H9 (cell line): ENCODE results near the gene NHSL2. TPM values are rescaled to one million over a fixed set of nuclear protein-coding genes. Genes with fewer than 3 reads are reported as not detected.

Experiments used
- DNase-seq: peaks from one replicate; pipeline ENCODE4 v3.0.0-alpha.2; 2017
- H2AFZ ChIP-seq: one replicate; pipeline ENCODE4 v1.6.1; 2013; ENCODE audit warnings: mild to moderate bottlenecking, low read length, control low read depth, moderate library complexity
- H2AK5ac ChIP-seq: 2 replicates; pipeline ENCODE4 v1.6.1; 2013; ENCODE audit warnings: low read length, control low read depth, mixed read lengths; ENCODE audit not compliant: insufficient read length
- H2BK120ac ChIP-seq: one replicate; pipeline ENCODE4 v1.6.1; 2013; ENCODE audit warnings: low read depth, mild to moderate bottlenecking, low read length, control low read depth, inconsistent platforms; ENCODE audit not compliant: poor library complexity, severe bottlenecking
- H2BK12ac ChIP-seq: 2 replicates; pipeline ENCODE4 v1.6.1; 2013; ENCODE audit warnings: low read length, control low read depth, mixed read lengths, low read depth; ENCODE audit not compliant: insufficient read length
- H2BK15ac ChIP-seq: 2 replicates; pipeline ENCODE4 v1.6.1; 2013; ENCODE audit warnings: low read depth, low read length, control low read depth
- H2BK20ac ChIP-seq: one replicate; pipeline ENCODE4 v1.6.1; 2013; ENCODE audit warnings: low read depth, mild to moderate bottlenecking, low read length, control low read depth, inconsistent platforms; ENCODE audit not compliant: poor library complexity, severe bottlenecking
- H2BK5ac ChIP-seq: 2 replicates; pipeline ENCODE4 v1.6.1; 2013; ENCODE audit warnings: low read length, control low read depth, mixed read lengths; ENCODE audit not compliant: insufficient read length
- H3K14ac ChIP-seq: 2 replicates; pipeline ENCODE4 v1.6.1; 2013; ENCODE audit warnings: low read length, control low read depth; ENCODE audit not compliant: insufficient read depth
- H3K18ac ChIP-seq: 2 replicates; pipeline ENCODE4 v1.6.1; 2013; ENCODE audit warnings: low read depth, mild to moderate bottlenecking, mixed read lengths, low read length, control low read depth; ENCODE audit not compliant: insufficient read length
- H3K23ac ChIP-seq: 2 replicates; pipeline ENCODE4 v1.6.1; 2013; ENCODE audit warnings: low read length, control low read depth, mixed read lengths, low read depth; ENCODE audit not compliant: insufficient read length
- H3K23me2 ChIP-seq: 2 replicates; pipeline ENCODE4 v1.6.1; 2013; ENCODE audit warnings: low read depth, mild to moderate bottlenecking, mixed read lengths, low read length, control low read depth; ENCODE audit not compliant: insufficient read length, poor library complexity, severe bottlenecking
- H3K27ac ChIP-seq: 2 replicates; pipeline ENCODE4 v1.5.1; 2013; ENCODE audit warnings: low read length, control low read depth, mixed read lengths, low read depth; ENCODE audit not compliant: insufficient read length
- H3K27me3 ChIP-seq: 2 replicates; pipeline ENCODE4 v1.6.1; 2013; ENCODE audit warnings: low read length, control low read depth, inconsistent platforms; ENCODE audit not compliant: insufficient read depth
- H3K4ac ChIP-seq: 2 replicates; pipeline ENCODE4 v1.6.1; 2013; ENCODE audit warnings: low read depth, mild to moderate bottlenecking, control low read depth, inconsistent platforms, low read length, moderate library complexity
- H3K4me1 ChIP-seq: 2 replicates; pipeline ENCODE4 v1.6.1; 2013; ENCODE audit warnings: low read length, control low read depth, inconsistent platforms; ENCODE audit not compliant: insufficient read depth
- H3K4me2 ChIP-seq: 2 replicates; pipeline ENCODE4 v1.6.1; 2013; ENCODE audit warnings: low read length, control low read depth, mixed read lengths; ENCODE audit not compliant: insufficient read length, insufficient read depth
- H3K56ac ChIP-seq: 2 replicates; pipeline ENCODE4 v1.6.1; 2013; ENCODE audit warnings: low read depth, mild to moderate bottlenecking, mixed read lengths, low read length, control low read depth; ENCODE audit not compliant: insufficient read length
- H3K79me1 ChIP-seq: 2 replicates; pipeline ENCODE4 v1.6.1; 2013; ENCODE audit warnings: low read depth, mild to moderate bottlenecking, moderate library complexity, low read length, control low read depth, inconsistent platforms; ENCODE audit not compliant: insufficient read depth, poor library complexity, severe bottlenecking
- H3K79me2 ChIP-seq: 2 replicates; pipeline ENCODE4 v1.6.1; 2013; ENCODE audit warnings: low read length, control low read depth, inconsistent platforms; ENCODE audit not compliant: insufficient read depth
- H3K9ac ChIP-seq: 2 replicates; pipeline ENCODE4 v1.6.1; 2013; ENCODE audit warnings: low read length, control low read depth, mixed read lengths; ENCODE audit not compliant: insufficient read length; ENCODE audit errors: extremely low read depth
- H3K9me3 ChIP-seq: one replicate; pipeline ENCODE4 v1.6.1; 2013; ENCODE audit warnings: low read depth, low read length, inconsistent platforms; ENCODE audit not compliant: control insufficient read depth
- H3T11ph ChIP-seq: one replicate; pipeline ENCODE4 v1.6.1; 2013; ENCODE audit warnings: mild to moderate bottlenecking, low read length, control low read depth, inconsistent platforms
- H4K20me1 ChIP-seq: one replicate; pipeline ENCODE4 v1.6.1; 2013; ENCODE audit not compliant: control insufficient read depth, insufficient read length, insufficient read depth
- H4K5ac ChIP-seq: 2 replicates; pipeline ENCODE4 v1.6.1; 2013; ENCODE audit warnings: low read depth, mild to moderate bottlenecking, mixed read lengths, low read length, control low read depth; ENCODE audit not compliant: insufficient read length
- H4K8ac ChIP-seq: replicated peaks from 2 replicates; pipeline ENCODE4 v1.6.1; 2013; ENCODE audit warnings: low read length, control low read depth, mixed read lengths, low read depth; ENCODE audit not compliant: insufficient read length
- H4K91ac ChIP-seq: 2 replicates; pipeline ENCODE4 v1.6.1; 2013; ENCODE audit warnings: low read depth, mild to moderate bottlenecking, moderate library complexity, mixed read lengths, low read length, control low read depth; ENCODE audit not compliant: insufficient read length
- H3K27ac Mint-ChIP-seq, 3 experiments: 2 replicates in 2 of 3; 3 replicates in 1 of 3; pipeline ENCODE4 v1.8.0; 2020 to 2021; ENCODE audit warnings: mixed read lengths in 3 of 3, mild to moderate bottlenecking in 1 of 3, moderate library complexity in 1 of 3
- H3K27me3 Mint-ChIP-seq: 2 replicates; pipeline ENCODE4 v1.8.0; 2021; ENCODE audit warnings: low read depth, mild to moderate bottlenecking, moderate library complexity, mixed read lengths
- H3K36me3 Mint-ChIP-seq, 3 experiments: 2 replicates in 2 of 3; 3 replicates in 1 of 3; pipeline ENCODE4 v1.8.0; 2020 to 2021; ENCODE audit warnings: low read depth in 3 of 3, mixed read lengths in 3 of 3; ENCODE audit not compliant: insufficient read depth in 1 of 3
- H3K4me1 Mint-ChIP-seq, 2 experiments: 2 replicates each; pipeline ENCODE4 v1.8.0; 2020; ENCODE audit warnings: mixed read lengths in 2 of 2
- H3K4me3 Mint-ChIP-seq, 2 experiments: 2 replicates in 1 of 2; 3 replicates in 1 of 2; pipeline ENCODE4 v1.8.0; 2020 to 2021; ENCODE audit warnings: mild to moderate bottlenecking in 2 of 2, mixed read lengths in 2 of 2, moderate library complexity in 1 of 2
- H3K9me3 Mint-ChIP-seq, 2 experiments: 2 replicates in 1 of 2; 3 replicates in 1 of 2; pipeline ENCODE4 v1.8.0; 2020; ENCODE audit warnings: mild to moderate bottlenecking in 2 of 2, mixed read lengths in 2 of 2, moderate library complexity in 1 of 2
- WGBS: extraction: QIAGEN DNeasy Blood & Tissue Kit; methylation state at CpG from one replicate; pipeline ENCODE4 v1.1.7; 2013; ENCODE audit warnings: missing lambda C conversion rate, low lambda C conversion rate, mixed read lengths; ENCODE audit not compliant: insufficient read length; ENCODE audit errors: extremely low coverage; 5-methylcytosine and 5-hydroxymethylcytosine counted together
- total RNA-seq: library from RNA; stranded (reverse); gene quantifications from 2 replicates; pipeline ENCODE4 v1.2.1, GENCODE V29; 2021
- TF ChIP-seq, protein P1 (sequence below): fragments of 200-600 bp; sonication (generic); conservative IDR thresholded peaks from 3 replicates; pipeline ENCODE4 v1.8.0; 2021; ENCODE audit warnings: antibody characterized with exemption, mild to moderate bottlenecking

Gene NHSL2
- total RNA-seq, 1 experiment from 2014 or later, result 6.4 TPM

- Mint-ChIP-seq H3K27ac (no peak overlapping the region), H3K9me3 (peaks cover 73 to 74% of the 10 kb centered on the region in 2 experiments), H3K27me3 (no peaks in the 10 kb centered on the region), H3K4me3 (no peak overlapping the region), H3K36me3 (peaks cover 7 to 14% (median 7%) of the 10 kb centered on the region in 3 experiments), H3K4me1 (peaks cover 2 to 9% of the 10 kb centered on the region in 2 experiments; a peak in 1 of 4 replicates)
- no peak overlapping the region for H3T11ph ChIP-seq
- no peaks in the 10 kb centered on the region for H3K4me1 ChIP-seq
- no peak overlapping the region for H2BK5ac ChIP-seq
- no peak overlapping the region for H3K27ac ChIP-seq
- no peak overlapping the region for H2BK20ac ChIP-seq
- H3K9ac ChIP-seq, result no peak overlapping the region
- no peak overlapping the region for H2BK15ac ChIP-seq
- no peaks in the 10 kb centered on the region for H3K79me2 ChIP-seq
- H3K14ac ChIP-seq, result no peak overlapping the region
- H3K4ac ChIP-seq, result no peak overlapping the region
- TF ChIP-seq, protein P1, sequence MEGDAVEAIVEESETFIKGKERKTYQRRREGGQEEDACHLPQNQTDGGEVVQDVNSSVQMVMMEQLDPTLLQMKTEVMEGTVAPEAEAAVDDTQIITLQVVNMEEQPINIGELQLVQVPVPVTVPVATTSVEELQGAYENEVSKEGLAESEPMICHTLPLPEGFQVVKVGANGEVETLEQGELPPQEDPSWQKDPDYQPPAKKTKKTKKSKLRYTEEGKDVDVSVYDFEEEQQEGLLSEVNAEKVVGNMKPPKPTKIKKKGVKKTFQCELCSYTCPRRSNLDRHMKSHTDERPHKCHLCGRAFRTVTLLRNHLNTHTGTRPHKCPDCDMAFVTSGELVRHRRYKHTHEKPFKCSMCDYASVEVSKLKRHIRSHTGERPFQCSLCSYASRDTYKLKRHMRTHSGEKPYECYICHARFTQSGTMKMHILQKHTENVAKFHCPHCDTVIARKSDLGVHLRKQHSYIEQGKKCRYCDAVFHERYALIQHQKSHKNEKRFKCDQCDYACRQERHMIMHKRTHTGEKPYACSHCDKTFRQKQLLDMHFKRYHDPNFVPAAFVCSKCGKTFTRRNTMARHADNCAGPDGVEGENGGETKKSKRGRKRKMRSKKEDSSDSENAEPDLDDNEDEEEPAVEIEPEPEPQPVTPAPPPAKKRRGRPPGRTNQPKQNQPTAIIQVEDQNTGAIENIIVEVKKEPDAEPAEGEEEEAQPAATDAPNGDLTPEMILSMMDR, result no peak
- no peaks in the 10 kb centered on the region for H3K23me2 ChIP-seq
- H2AFZ ChIP-seq, result no peak overlapping the region
- H4K5ac ChIP-seq, result no peak overlapping the region
- H3K18ac ChIP-seq, result no peak overlapping the region
- DNase-seq, result no peak
- WGBS, result no CpG with 5 or more reads among the region's 2 CpGs
- H3K27me3 ChIP-seq, result no peaks in the 10 kb centered on the region
- H3K4me2 ChIP-seq, result no peak overlapping the region
- H3K56ac ChIP-seq, result no peak overlapping the region
- H2AK5ac ChIP-seq, result no peak overlapping the region
- peaks cover 18% of the 10 kb centered on the region for H3K9me3 ChIP-seq
- no peaks in the 10 kb centered on the region for H4K20me1 ChIP-seq
- H3K79me1 ChIP-seq, result no peaks in the 10 kb centered on the region
- no peak overlapping the region for H4K91ac ChIP-seq
- H4K8ac ChIP-seq, result no peak overlapping the region
- H3K23ac ChIP-seq, result no peak overlapping the region
- no peak overlapping the region for H2BK12ac ChIP-seq
- no peak overlapping the region for H2BK120ac ChIP-seq
These were observed 128.2 kb downstream of the NHSL2 start for GRCh38 chrX:72038868-72039267.
